Adipocyte (in vitro differentiated cells): ENCODE results near the gene PDGFB.
A peak's percentile ranks its signal among the peaks of the same experiment; 100 is the strongest.

Experiments
- DNase-seq: peaks from one replicate; pipeline ENCODE4 v3.0.0-alpha.2; 2015; ENCODE audit warnings: low read depth
- H3K27me3 ChIP-seq: replicated peaks from 2 replicates; pipeline ENCODE4 v1.7.0; 2013; ENCODE audit warnings: mild to moderate bottlenecking, low read length, moderate library complexity; ENCODE audit not compliant: control insufficient read depth, insufficient read depth
- H3K36me3 ChIP-seq: 2 replicates; pipeline ENCODE4 v1.7.0; 2013; ENCODE audit warnings: low read length, mild to moderate bottlenecking, moderate library complexity; ENCODE audit not compliant: control insufficient read depth, insufficient read depth, severe bottlenecking
- H3K4me1 ChIP-seq: 2 replicates; pipeline ENCODE4 v1.7.0; 2013; ENCODE audit warnings: mild to moderate bottlenecking, low read length, moderate library complexity; ENCODE audit not compliant: control insufficient read depth, insufficient read depth
- H3K4me3 ChIP-seq: 2 replicates; pipeline ENCODE4 v1.7.0; 2013; ENCODE audit warnings: mild to moderate bottlenecking, low read length, moderate library complexity
- H3K9ac ChIP-seq: 2 replicates; pipeline ENCODE4 v1.7.0; 2013; ENCODE audit warnings: mild to moderate bottlenecking, low read length, moderate library complexity
- H3K9me3 ChIP-seq: 2 replicates; pipeline ENCODE4 v1.7.0; 2013; ENCODE audit warnings: mild to moderate bottlenecking, low read length, moderate library complexity; ENCODE audit not compliant: control insufficient read depth

Gene PDGFB

GRCh38 chr22:39205344-39206021, 39.3 kb downstream of the PDGFB start:
- Histone ChIP-seq H3K36me3 (no peaks in the 10 kb centered on the region), H3K9ac (no peak overlapping the region), H3K4me3 (no peak overlapping the region), H3K27me3 (no peaks in the 10 kb centered on the region), H3K4me1 (peaks cover 7% of the 10 kb centered on the region), H3K9me3 (no peaks in the 10 kb centered on the region)
- peak; percentile 37 for DNase-seq

- H3K4me1 ChIP-seq, result peaks cover 7% of the 10 kb centered on the region
- H3K4me3 ChIP-seq, result no peak overlapping the region
- DNase-seq, result no peak
- no peaks in the 10 kb centered on the region for H3K36me3 ChIP-seq
- no peaks in the 10 kb centered on the region for H3K27me3 ChIP-seq
- no peak overlapping the region for H3K9ac ChIP-seq
- peaks cover under 1% of the 10 kb centered on the region for H3K9me3 ChIP-seq
Measured at GRCh38 chr22:39204216-39204615, 40.6 kb downstream of the PDGFB start.

- H3K4me3 ChIP-seq, result no peak overlapping the region
- no peak overlapping the region for H3K9ac ChIP-seq
- H3K36me3 ChIP-seq, result no peaks in the 10 kb centered on the region
- H3K9me3 ChIP-seq, result peaks cover 14% of the 10 kb centered on the region
- DNase-seq, result no peak
- H3K4me1 ChIP-seq, result no peaks in the 10 kb centered on the region
- peaks cover 3% of the 10 kb centered on the region for H3K27me3 ChIP-seq
Measured at GRCh38 chr22:39197578-39197977, 47.2 kb downstream of the PDGFB start.

GRCh38 chr22:39194098-39194497, 50.7 kb downstream of the PDGFB start:
- peaks cover 4% of the 10 kb centered on the region for H3K27me3 ChIP-seq
- H3K36me3 ChIP-seq, result no peaks in the 10 kb centered on the region
- H3K4me1 ChIP-seq, result no peaks in the 10 kb centered on the region
- no peak for DNase-seq
- H3K9me3 ChIP-seq, result peaks cover 12% of the 10 kb centered on the region
- no peak overlapping the region for H3K9ac ChIP-seq
- no peak overlapping the region for H3K4me3 ChIP-seq

- Histone ChIP-seq H3K27me3 (peaks cover 4% of the 10 kb centered on the region), H3K9me3 (peaks cover 2% of the 10 kb centered on the region), H3K36me3 (no peaks in the 10 kb centered on the region), H3K4me1 (peaks cover 9% of the 10 kb centered on the region), H3K9ac (no peak overlapping the region), H3K4me3 (no peak overlapping the region)
- no peak for DNase-seq
Measured at GRCh38 chr22:39188809-39189208, 56.0 kb downstream of the PDGFB start.

GRCh38 chr22:39185601-39186012, 59.2 kb downstream of the PDGFB start:
- H3K4me1 ChIP-seq, result peaks cover 9% of the 10 kb centered on the region
- H3K9me3 ChIP-seq, result no peaks in the 10 kb centered on the region
- no peak for DNase-seq
- peak overlapping the region; percentile 59 for H3K9ac ChIP-seq
- H3K36me3 ChIP-seq, result no peaks in the 10 kb centered on the region
- H3K27me3 ChIP-seq, result no peaks in the 10 kb centered on the region
- no peak overlapping the region for H3K4me3 ChIP-seq

GRCh38 chr22:39184586-39185577, 59.9 kb downstream of the PDGFB start:
- Histone ChIP-seq H3K4me1 (peaks cover 9% of the 10 kb centered on the region), H3K27me3 (no peaks in the 10 kb centered on the region), H3K36me3 (no peaks in the 10 kb centered on the region), H3K4me3 (no peak overlapping the region), H3K9me3 (no peaks in the 10 kb centered on the region), H3K9ac (peak overlapping the region; percentile 59)
- no peak for DNase-seq

GRCh38 chr22:39183991-39184585, 60.7 kb downstream of the PDGFB start:
- Histone ChIP-seq H3K9me3 (no peaks in the 10 kb centered on the region), H3K4me3 (no peak overlapping the region)

GRCh38 chr22:39182478-39183030, 62.2 kb downstream of the PDGFB start:
- Histone ChIP-seq H3K27me3 (no peaks in the 10 kb centered on the region), H3K4me3 (no peak overlapping the region), H3K4me1 (peaks cover 9% of the 10 kb centered on the region), H3K36me3 (no peaks in the 10 kb centered on the region), H3K9me3 (no peaks in the 10 kb centered on the region), H3K9ac (no peak overlapping the region)
- DNase-seq, result no peak

More at GRCh38 chr22:39183991-39184585, 60.7 kb downstream of the PDGFB start:
- no peak for DNase-seq
- Histone ChIP-seq H3K27me3 (no peaks in the 10 kb centered on the region), H3K36me3 (no peaks in the 10 kb centered on the region), H3K4me1 (peaks cover 9% of the 10 kb centered on the region), H3K9ac (no peak overlapping the region)

GRCh38 chr22:39181778-39182177, 63.0 kb downstream of the PDGFB start:
- DNase-seq, result no peak
- Histone ChIP-seq H3K36me3 (no peaks in the 10 kb centered on the region), H3K27me3 (no peaks in the 10 kb centered on the region), H3K4me3 (no peak overlapping the region), H3K4me1 (peaks cover 11% of the 10 kb centered on the region), H3K9ac (no peak overlapping the region), H3K9me3 (no peaks in the 10 kb centered on the region)

- no peak for DNase-seq
- Histone ChIP-seq H3K9me3 (no peaks in the 10 kb centered on the region), H3K4me1 (peaks cover 15% of the 10 kb centered on the region), H3K9ac (no peak overlapping the region), H3K4me3 (no peak overlapping the region), H3K36me3 (no peaks in the 10 kb centered on the region), H3K27me3 (no peaks in the 10 kb centered on the region)
Measured at GRCh38 chr22:39181356-39181755, 63.4 kb downstream of the PDGFB start.
